Body of pancreas (tissue), 4 donors: ENCODE measurements around the gene TRAK1.

Experiments
- POLR2A ChIP-seq, 3 donors: fragments of 450-650 bp; IDR thresholded peaks; one replicate each; pipeline ENCODE4 v1.6.1; 2016; ENCODE audit warnings: antibody characterized with exemption in 3 of 3, mild to moderate bottlenecking in 2 of 3
- TF ChIP-seq, protein P1 (sequence below), 7 experiments: fragments of 450-650 bp in 4 of 7; fragments of 200-600 bp in 3 of 7; sonication (generic) in 3 of 7; IDR thresholded peaks; one replicate each; pipeline ENCODE4 v1.5.1; 2016 to 2019; ENCODE audit warnings: antibody characterized with exemption in 7 of 7

DNA sequence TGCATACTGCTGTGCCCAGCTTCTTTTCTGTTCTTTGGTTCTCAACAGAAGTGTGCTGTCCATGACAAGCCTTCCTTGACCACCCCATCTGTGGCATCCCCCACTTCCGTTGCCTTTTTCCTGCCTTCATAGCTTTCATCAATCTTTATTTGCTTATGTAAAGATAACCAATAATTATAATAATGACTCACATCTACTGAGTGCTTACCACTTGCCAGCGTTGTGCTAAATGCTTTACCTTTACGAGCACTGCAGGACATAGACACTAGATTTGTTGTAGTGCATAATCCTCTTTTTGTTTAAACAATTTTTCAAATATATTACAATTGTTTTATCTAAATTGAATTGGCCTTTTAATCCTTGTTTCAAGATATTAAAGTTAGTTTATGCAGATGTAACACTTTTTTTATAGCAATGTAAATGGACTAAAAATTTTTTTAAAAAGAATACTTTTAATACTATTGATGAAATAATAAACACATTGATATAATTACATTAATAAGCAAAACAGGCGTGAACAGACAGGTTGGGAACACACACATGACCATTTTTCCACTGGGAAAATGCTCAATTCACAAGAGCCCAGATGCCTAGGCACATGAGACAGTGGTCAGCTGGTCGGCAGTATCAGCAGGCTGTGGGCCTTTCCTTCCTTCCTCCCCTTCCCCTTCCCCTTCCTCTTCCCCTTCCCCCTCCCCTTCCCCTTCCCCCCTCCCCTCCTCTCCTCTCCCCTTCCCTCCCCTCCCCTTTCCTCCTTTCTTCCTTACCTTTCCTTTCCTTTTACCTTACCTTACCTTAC is 42.5 kb downstream of the TRAK1 start:
- TF ChIP-seq, protein P1, sequence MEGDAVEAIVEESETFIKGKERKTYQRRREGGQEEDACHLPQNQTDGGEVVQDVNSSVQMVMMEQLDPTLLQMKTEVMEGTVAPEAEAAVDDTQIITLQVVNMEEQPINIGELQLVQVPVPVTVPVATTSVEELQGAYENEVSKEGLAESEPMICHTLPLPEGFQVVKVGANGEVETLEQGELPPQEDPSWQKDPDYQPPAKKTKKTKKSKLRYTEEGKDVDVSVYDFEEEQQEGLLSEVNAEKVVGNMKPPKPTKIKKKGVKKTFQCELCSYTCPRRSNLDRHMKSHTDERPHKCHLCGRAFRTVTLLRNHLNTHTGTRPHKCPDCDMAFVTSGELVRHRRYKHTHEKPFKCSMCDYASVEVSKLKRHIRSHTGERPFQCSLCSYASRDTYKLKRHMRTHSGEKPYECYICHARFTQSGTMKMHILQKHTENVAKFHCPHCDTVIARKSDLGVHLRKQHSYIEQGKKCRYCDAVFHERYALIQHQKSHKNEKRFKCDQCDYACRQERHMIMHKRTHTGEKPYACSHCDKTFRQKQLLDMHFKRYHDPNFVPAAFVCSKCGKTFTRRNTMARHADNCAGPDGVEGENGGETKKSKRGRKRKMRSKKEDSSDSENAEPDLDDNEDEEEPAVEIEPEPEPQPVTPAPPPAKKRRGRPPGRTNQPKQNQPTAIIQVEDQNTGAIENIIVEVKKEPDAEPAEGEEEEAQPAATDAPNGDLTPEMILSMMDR (IDR thresholded peaks at IDR 0.05): no peak
- no peak for TF ChIP-seq POLR2A (IDR thresholded peaks at IDR 0.05)
